Thymus (tissue), 14 donors: ENCODE measurements around the gene ADIG. TPM values are rescaled to one million over a fixed set of nuclear protein-coding genes. Genes with fewer than 3 reads are reported as not detected.

ENCODE experiments used
- DNase-seq, 9 donors: peaks; one replicate each; pipeline ENCODE4 v3.0.0-alpha.2; 2013; ENCODE audit warnings: low spot score in 9 of 9, low read depth in 6 of 9, missing footprints in 1 of 9
- H3K27ac ChIP-seq, 2 donors: one replicate each; pipeline ENCODE4 v1.5.1; 2013; ENCODE audit warnings: control low read depth in 1 of 2, low read depth in 1 of 2, low read length in 1 of 2, mild to moderate bottlenecking in 1 of 2, moderate library complexity in 1 of 2
- H3K27me3 ChIP-seq, 2 donors: one replicate each; pipeline ENCODE4 v1.5.1; 2013; ENCODE audit warnings: low read length in 1 of 2; ENCODE audit not compliant: control insufficient read depth in 2 of 2, insufficient read depth in 1 of 2
- H3K36me3 ChIP-seq, 2 donors: one replicate each; pipeline ENCODE4 v1.5.1; 2013; ENCODE audit warnings: low read length in 1 of 2, mild to moderate bottlenecking in 1 of 2, moderate library complexity in 1 of 2; ENCODE audit not compliant: control insufficient read depth in 2 of 2, insufficient read depth in 2 of 2
- H3K4me1 ChIP-seq, 2 donors: one replicate each; pipeline ENCODE4 v1.5.1; 2013; ENCODE audit warnings: low read length in 2 of 2; ENCODE audit not compliant: control insufficient read depth in 2 of 2, insufficient read depth in 2 of 2
- H3K4me3 ChIP-seq, 2 donors: one replicate each; pipeline ENCODE4 v1.5.1; 2013; ENCODE audit warnings: low read length in 2 of 2, control low read depth in 1 of 2, mild to moderate bottlenecking in 1 of 2
- H3K9me3 ChIP-seq, 2 donors: one replicate each; pipeline ENCODE4 v1.5.1; 2013; ENCODE audit warnings: low read length in 1 of 2, mild to moderate bottlenecking in 1 of 2; ENCODE audit not compliant: control insufficient read depth in 2 of 2, insufficient read depth in 1 of 2
- WGBS: extraction: QIAGEN DNeasy Blood & Tissue Kit; methylation state at CpG from one replicate; pipeline ENCODE4 v1.1.7; 2013; 5-methylcytosine and 5-hydroxymethylcytosine counted together
- long read RNA-seq, 10 donors: transcript quantifications; one replicate each; lab custom pipeline, GENCODE V29; 2026
- polyA plus RNA-seq: library from polyadenylated mRNA; stranded (reverse); fragments of 200-250 nt; gene quantifications from one replicate; pipeline ENCODE4 v1.2.3, GENCODE V29; 2013
- total RNA-seq: library from RNA; stranded (reverse); fragments of 120-200 nt; gene quantifications from one replicate; pipeline ENCODE4 v1.2.4, GENCODE V29; 2013
- donor health status: healthy.

The ADIG gene
- total RNA-seq, result not detected
- not detected for polyA plus RNA-seq
- long read RNA-seq, donor 1, result 0 reads
- long read RNA-seq, donor 2, result 0 reads
- long read RNA-seq, donor 3, result 0 reads
- long read RNA-seq, donor 4, result 0 reads
- long read RNA-seq, donor 5, result 0 reads
- long read RNA-seq, donor 6, result 0 reads
- long read RNA-seq, donor 7, result 0 reads
- long read RNA-seq, donor 8, result 0 reads
- long read RNA-seq, donor 9, result 0 reads
- long read RNA-seq, donor 10, result 0 reads

GRCh38 chr20:38581013-38581412, at the start of gene ADIG:
Gene ADIG, plus strand, starts transcription at chr20:38581197. Its CDS starts 54 bp downstream, at chr20:38581251.
- no peak for DNase-seq
- Histone ChIP-seq H3K9me3 (no peaks in the 10 kb centered on the region), H3K27me3 (peaks cover 0 to 3% of the 10 kb centered on the region in 2 donors), H3K36me3 (peaks cover 0 to 2% of the 10 kb centered on the region in 2 donors), H3K4me1 (no peaks in the 10 kb centered on the region), H3K27ac (no peak within 1 kb of the TSS), H3K4me3 (no peak within 1 kb of the TSS)
- 82% methylated on average over 5 of the region's 5 CpGs for WGBS

- Histone ChIP-seq H3K4me3 (no peak overlapping the region), H3K9me3 (no peaks in the 10 kb centered on the region), H3K36me3 (peaks cover 36 to 47% of the 10 kb centered on the region in 2 donors), H3K27ac (no peak overlapping the region), H3K4me1 (no peaks in the 10 kb centered on the region), H3K27me3 (no peaks in the 10 kb centered on the region)
- 97% methylated on average over 11 of the region's 11 CpGs for WGBS
- DNase-seq, result no peak
Measured at GRCh38 chr20:38534756-38535155, 46.2 kb upstream of the ADIG start.

- no peak overlapping the region for H3K4me3 ChIP-seq
- H3K27ac ChIP-seq, result no peak overlapping the region
- no peaks in the 10 kb centered on the region for H3K9me3 ChIP-seq
- no peaks in the 10 kb centered on the region for H3K27me3 ChIP-seq
- 94% methylated on average over 2 of the region's 2 CpGs for WGBS
- H3K4me1 ChIP-seq, result no peaks in the 10 kb centered on the region
- H3K36me3 ChIP-seq, result peaks cover 35 to 57% of the 10 kb centered on the region in 2 donors
- DNase-seq, result no peak
Measured at GRCh38 chr20:38536310-38536709, 44.7 kb upstream of the ADIG start.

- H3K4me1 ChIP-seq, result no peaks in the 10 kb centered on the region
- H3K9me3 ChIP-seq, result no peaks in the 10 kb centered on the region
- H3K27ac ChIP-seq, result no peak overlapping the region
- WGBS, result 97% methylated on average over 1 of the region's 1 CpG
- H3K36me3 ChIP-seq, result peaks cover 39 to 62% of the 10 kb centered on the region in 2 donors
- H3K27me3 ChIP-seq, result no peaks in the 10 kb centered on the region
- H3K4me3 ChIP-seq, result no peak overlapping the region
- DNase-seq, result no peak
Measured at GRCh38 chr20:38537176-38537575, 43.8 kb upstream of the ADIG start.

GRCh38 chr20:38538789-38539188, 42.2 kb upstream of the ADIG start:
- Histone ChIP-seq H3K36me3 (peaks cover 47 to 64% of the 10 kb centered on the region in 2 donors), H3K4me1 (no peaks in the 10 kb centered on the region), H3K27ac (no peak overlapping the region), H3K4me3 (no peak overlapping the region), H3K27me3 (no peaks in the 10 kb centered on the region), H3K9me3 (no peaks in the 10 kb centered on the region)
- DNase-seq, result no peak
- 99% methylated on average over 2 of the region's 2 CpGs for WGBS

GRCh38 chr20:38543014-38543906, 37.7 kb upstream of the ADIG start:
- Histone ChIP-seq H3K27ac (no peak overlapping the region), H3K4me1 (no peaks in the 10 kb centered on the region), H3K36me3 (peaks cover 56 to 64% of the 10 kb centered on the region in 2 donors), H3K27me3 (no peaks in the 10 kb centered on the region), H3K4me3 (no peak overlapping the region), H3K9me3 (no peaks in the 10 kb centered on the region)
- no peak for DNase-seq
- WGBS, result 97% methylated on average over 7 of the region's 7 CpGs

- H3K9me3 ChIP-seq, result no peaks in the 10 kb centered on the region
- 98% methylated on average over 2 of the region's 2 CpGs for WGBS
- peaks cover 62 to 68% of the 10 kb centered on the region in 2 donors for H3K36me3 ChIP-seq
- no peak for DNase-seq
- H3K27ac ChIP-seq, result no peak overlapping the region
- H3K27me3 ChIP-seq, result no peaks in the 10 kb centered on the region
- H3K4me3 ChIP-seq, result no peak overlapping the region
- no peaks in the 10 kb centered on the region for H3K4me1 ChIP-seq
Measured at GRCh38 chr20:38545771-38546170, 35.2 kb upstream of the ADIG start.

GRCh38 chr20:38547288-38548085, 33.5 kb upstream of the ADIG start:
- WGBS, result 98% methylated on average over 3 of the region's 3 CpGs
- no peaks in the 10 kb centered on the region for H3K9me3 ChIP-seq
- peaks cover 60 to 66% of the 10 kb centered on the region in 2 donors for H3K36me3 ChIP-seq
- no peak overlapping the region for H3K27ac ChIP-seq
- H3K27me3 ChIP-seq, result no peaks in the 10 kb centered on the region
- H3K4me3 ChIP-seq, result no peak overlapping the region
- DNase-seq, result no peak
- H3K4me1 ChIP-seq, result no peaks in the 10 kb centered on the region
